Left lung (tissue), 10 donors: Measurements from ENCODE around the gene PRCP. TPM values are rescaled to one million over a fixed set of nuclear protein-coding genes. Genes with fewer than 3 reads are reported as not detected.

Experiments
- ATAC-seq: fragments of 200-7000 bp; cut with Tn5 transposase; one replicate; pipeline ENCODE4 v1.9.1; 2020; ENCODE audit warnings: moderate library complexity
- DNase-seq, 4 donors: peaks; one replicate each; pipeline ENCODE4 v3.0.0-alpha.2; 2013 to 2020
- H3K27ac ChIP-seq, 2 donors: fragments of 200-600 bp; sonication (generic) in 1 of 2; one replicate each; pipeline versions ENCODE4 v1.5.0 to v1.8.0; 2020 to 2021
- H3K27me3 ChIP-seq, 2 donors: fragments of 200-600 bp; sonication (generic) in 1 of 2; one replicate each; pipeline versions ENCODE4 v1.5.0 to v1.8.0; 2020 to 2021
- H3K36me3 ChIP-seq, 2 donors: fragments of 200-600 bp; sonication (generic) in 1 of 2; one replicate each; pipeline versions ENCODE4 v1.5.0 to v1.8.0; 2020 to 2021
- H3K4me1 ChIP-seq, 2 donors: fragments of 200-600 bp; one replicate each; pipeline ENCODE4 v1.8.0; 2021
- H3K4me3 ChIP-seq, 2 donors: fragments of 200-600 bp; sonication (generic) in 1 of 2; one replicate each; pipeline versions ENCODE4 v1.5.0 to v1.8.0; 2020 to 2021; ENCODE audit warnings: mild to moderate bottlenecking in 1 of 2
- H3K9me3 ChIP-seq, 2 donors: fragments of 200-600 bp; sonication (generic) in 1 of 2; one replicate each; pipeline versions ENCODE4 v1.5.0 to v1.8.0; 2020 to 2021
- intact Hi-C, 2 donors: fragments of 100-400 bp; cut with DNase I; formaldehyde crosslinking; loops; one replicate each; pipeline versions ENCODE4 v1.11.2 to v1.14.2; 2022
- polyA plus RNA-seq, 6 donors: library from polyadenylated mRNA; unstranded; fragments of 120-200 nt; gene quantifications; one replicate each; pipeline ENCODE4 v1.2.1, GENCODE V29; 2013; ENCODE audit not compliant: insufficient read length in 6 of 6
- total RNA-seq, 2 donors: library from RNA; stranded (reverse); fragmentation: NEBNext Ultra II Directional; extraction: Animal tissue kit (Norgen Biotek cat#: 25700); gene quantifications; one replicate each; pipeline ENCODE4 v1.2.1, GENCODE V29; 2021
- TF ChIP-seq, protein P1 (sequence below), 2 donors: fragments of 200-600 bp; sonication (generic) in 1 of 2; IDR thresholded peaks; one replicate each; pipeline versions ENCODE4 v1.5.0 to v1.8.0; 2021; ENCODE audit warnings: antibody characterized with exemption in 2 of 2
- donor health status: DM: no; HTN: yes; CAD: no.
- donor health status: DM: no; HTN: no; CAD: no.

Gene PRCP
- total and polyA plus RNA-seq, 8 donors, result 82.4 to 261 (median 228) TPM

- Histone ChIP-seq H3K36me3 (peaks cover 0 to 31% of the 10 kb centered on the region in 2 donors), H3K27ac (no peak overlapping the region), H3K4me3 (no peak overlapping the region), H3K9me3 (no peaks in the 10 kb centered on the region), H3K27me3 (no peaks in the 10 kb centered on the region), H3K4me1 (no peaks in the 10 kb centered on the region)
- intact Hi-C loops, result no loop called here
- no peak for DNase-seq
- no peak for ATAC-seq
- TF ChIP-seq, protein P1, sequence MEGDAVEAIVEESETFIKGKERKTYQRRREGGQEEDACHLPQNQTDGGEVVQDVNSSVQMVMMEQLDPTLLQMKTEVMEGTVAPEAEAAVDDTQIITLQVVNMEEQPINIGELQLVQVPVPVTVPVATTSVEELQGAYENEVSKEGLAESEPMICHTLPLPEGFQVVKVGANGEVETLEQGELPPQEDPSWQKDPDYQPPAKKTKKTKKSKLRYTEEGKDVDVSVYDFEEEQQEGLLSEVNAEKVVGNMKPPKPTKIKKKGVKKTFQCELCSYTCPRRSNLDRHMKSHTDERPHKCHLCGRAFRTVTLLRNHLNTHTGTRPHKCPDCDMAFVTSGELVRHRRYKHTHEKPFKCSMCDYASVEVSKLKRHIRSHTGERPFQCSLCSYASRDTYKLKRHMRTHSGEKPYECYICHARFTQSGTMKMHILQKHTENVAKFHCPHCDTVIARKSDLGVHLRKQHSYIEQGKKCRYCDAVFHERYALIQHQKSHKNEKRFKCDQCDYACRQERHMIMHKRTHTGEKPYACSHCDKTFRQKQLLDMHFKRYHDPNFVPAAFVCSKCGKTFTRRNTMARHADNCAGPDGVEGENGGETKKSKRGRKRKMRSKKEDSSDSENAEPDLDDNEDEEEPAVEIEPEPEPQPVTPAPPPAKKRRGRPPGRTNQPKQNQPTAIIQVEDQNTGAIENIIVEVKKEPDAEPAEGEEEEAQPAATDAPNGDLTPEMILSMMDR (IDR thresholded peaks at IDR 0.05), result no peak
Observed at GRCh38 chr11:82831364-82831763, 68.9 kb downstream of the PRCP start.

- Histone ChIP-seq H3K27me3 (no peaks in the 10 kb centered on the region), H3K4me1 (no peaks in the 10 kb centered on the region), H3K4me3 (no peak overlapping the region), H3K9me3 (no peaks in the 10 kb centered on the region), H3K27ac (no peak overlapping the region), H3K36me3 (peaks cover 0 to 31% of the 10 kb centered on the region in 2 donors)
- TF ChIP-seq, protein P1 (IDR thresholded peaks at IDR 0.05), result no peak
- DNase-seq (no peak), ATAC-seq (no peak)
- intact Hi-C loops, result no loop called here
Observed at GRCh38 chr11:82830746-82831145, 69.5 kb downstream of the PRCP start.

GRCh38 chr11:82829101-82829500 is 71.1 kb downstream of the PRCP start:
- Histone ChIP-seq H3K9me3 (no peaks in the 10 kb centered on the region), H3K27me3 (no peaks in the 10 kb centered on the region), H3K4me1 (no peaks in the 10 kb centered on the region), H3K36me3 (peaks cover 0 to 29% of the 10 kb centered on the region in 2 donors), H3K27ac (no peak overlapping the region), H3K4me3 (no peak overlapping the region)
- DNase-seq, result no peak
- TF ChIP-seq, protein P1 (IDR thresholded peaks at IDR 0.05), result no peak
- no peak for ATAC-seq
- intact Hi-C loops, result no loop called here

GRCh38 chr11:82828472-82828871 is 71.8 kb downstream of the PRCP start:
- Histone ChIP-seq H3K27me3 (no peaks in the 10 kb centered on the region), H3K27ac (no peak overlapping the region), H3K9me3 (no peaks in the 10 kb centered on the region), H3K36me3 (peaks cover 0 to 25% of the 10 kb centered on the region in 2 donors), H3K4me1 (no peaks in the 10 kb centered on the region), H3K4me3 (no peak overlapping the region)
- no peak for ATAC-seq
- intact Hi-C loops, result no loop called here
- DNase-seq, result no peak
- TF ChIP-seq, protein P1 (IDR thresholded peaks at IDR 0.05), result no peak

DNA sequence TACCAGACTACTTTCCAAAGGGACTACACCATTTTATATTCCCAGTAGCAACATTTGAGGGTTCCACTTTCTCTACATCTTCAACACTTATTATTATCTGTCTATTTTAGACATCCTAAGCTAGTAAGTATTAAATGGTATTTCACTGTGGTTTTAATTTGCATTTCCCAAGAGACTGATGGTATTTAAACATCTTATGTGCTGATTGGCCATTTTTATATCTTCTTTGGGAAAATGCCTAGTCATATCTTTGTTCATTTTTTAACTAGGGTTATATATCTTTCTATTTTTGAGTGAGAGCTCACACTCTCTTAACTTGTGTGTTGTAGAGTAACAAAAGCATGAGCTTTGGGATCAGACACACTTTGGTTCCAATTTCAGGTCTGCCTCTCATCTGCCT is 73.7 kb downstream of the PRCP start:
- H3K36me3 ChIP-seq, result peaks cover 0 to 12% of the 10 kb centered on the region in 2 donors
- TF ChIP-seq, protein P1 (IDR thresholded peaks at IDR 0.05), result no peak
- ATAC-seq, result no peak
- no peak overlapping the region for H3K27ac ChIP-seq
- no peak for DNase-seq
- H3K4me3 ChIP-seq, result no peak overlapping the region
- no peaks in the 10 kb centered on the region for H3K9me3 ChIP-seq
- no peaks in the 10 kb centered on the region for H3K27me3 ChIP-seq
- intact Hi-C loops, result no loop called here
- H3K4me1 ChIP-seq, result no peaks in the 10 kb centered on the region
